Duodenal mucosa (tissue), 2 donors: ENCODE data around the gene GALNT10.

Experiments
- H3K27ac ChIP-seq: one replicate; pipeline ENCODE4 v1.7.0; 2013; ENCODE audit warnings: low read depth, low read length
- H3K27me3 ChIP-seq, 2 donors: one replicate each; pipeline ENCODE4 v1.7.0; 2013; ENCODE audit warnings: low read length in 2 of 2, control low read depth in 1 of 2; ENCODE audit not compliant: insufficient read depth in 2 of 2, control insufficient read depth in 1 of 2
- H3K36me3 ChIP-seq, 2 donors: one replicate each; pipeline ENCODE4 v1.7.0; 2013; ENCODE audit warnings: low read length in 2 of 2, control low read depth in 1 of 2; ENCODE audit not compliant: insufficient read depth in 2 of 2, control insufficient read depth in 1 of 2
- H3K4me1 ChIP-seq, 2 donors: one replicate each; pipeline ENCODE4 v1.7.0; 2013; ENCODE audit warnings: low read length in 2 of 2, control low read depth in 1 of 2; ENCODE audit not compliant: insufficient read depth in 2 of 2, control insufficient read depth in 1 of 2
- H3K4me3 ChIP-seq, 2 donors: one replicate each; pipeline ENCODE4 v1.7.0; 2013; ENCODE audit warnings: low read length in 2 of 2, low read depth in 1 of 2
- H3K9ac ChIP-seq, 2 donors: one replicate each; pipeline ENCODE4 v1.7.0; 2013; ENCODE audit warnings: low read length in 2 of 2, low read depth in 1 of 2
- H3K9me3 ChIP-seq, 2 donors: one replicate each; pipeline ENCODE4 v1.7.0; 2013; ENCODE audit warnings: low read length in 2 of 2, control low read depth in 1 of 2; ENCODE audit not compliant: control insufficient read depth in 1 of 2

Gene GALNT10

GRCh38 chr5:154369682-154370081 lies 179.1 kb downstream of the GALNT10 start:
- Histone ChIP-seq H3K9me3 (no peaks in the 10 kb centered on the region), H3K27me3 (no peaks in the 10 kb centered on the region), H3K9ac (no peak overlapping the region), H3K4me1 (no peaks in the 10 kb centered on the region), H3K27ac (no peak overlapping the region), H3K36me3 (no peaks in the 10 kb centered on the region), H3K4me3 (no peak overlapping the region)

GRCh38 chr5:154370119-154370518 lies 179.6 kb downstream of the GALNT10 start:
- Histone ChIP-seq H3K4me3 (no peak overlapping the region), H3K36me3 (no peaks in the 10 kb centered on the region), H3K9me3 (no peaks in the 10 kb centered on the region), H3K27me3 (no peaks in the 10 kb centered on the region), H3K27ac (no peak overlapping the region), H3K4me1 (no peaks in the 10 kb centered on the region), H3K9ac (no peak overlapping the region)

GRCh38 chr5:154370813-154371212 lies 180.3 kb downstream of the GALNT10 start:
- Histone ChIP-seq H3K4me3 (no peak overlapping the region), H3K27me3 (no peaks in the 10 kb centered on the region), H3K4me1 (no peaks in the 10 kb centered on the region), H3K9me3 (no peaks in the 10 kb centered on the region), H3K36me3 (peaks cover 0 to 3% of the 10 kb centered on the region in 2 donors), H3K9ac (no peak overlapping the region), H3K27ac (no peak overlapping the region)

- H3K9ac ChIP-seq = no peak overlapping the region
- H3K36me3 ChIP-seq = peaks cover 0 to 10% of the 10 kb centered on the region in 2 donors
- H3K9me3 ChIP-seq = no peaks in the 10 kb centered on the region
- H3K27me3 ChIP-seq = no peaks in the 10 kb centered on the region
- no peak overlapping the region for H3K4me3 ChIP-seq
- H3K4me1 ChIP-seq = no peaks in the 10 kb centered on the region
- no peak overlapping the region for H3K27ac ChIP-seq
Observed at GRCh38 chr5:154371687-154372086, 181.2 kb downstream of the GALNT10 start.

GRCh38 chr5:154372661-154373060 lies 182.1 kb downstream of the GALNT10 start:
- Histone ChIP-seq H3K4me3 (no peak overlapping the region), H3K4me1 (no peaks in the 10 kb centered on the region), H3K9ac (no peak overlapping the region), H3K27ac (no peak overlapping the region), H3K9me3 (no peaks in the 10 kb centered on the region), H3K27me3 (no peaks in the 10 kb centered on the region), H3K36me3 (peaks cover 0 to 15% of the 10 kb centered on the region in 2 donors)

- Histone ChIP-seq H3K9me3 (no peaks in the 10 kb centered on the region), H3K9ac (no peak overlapping the region), H3K4me1 (no peaks in the 10 kb centered on the region)
Observed at GRCh38 chr5:154373326-154373725, 182.8 kb downstream of the GALNT10 start.

GRCh38 chr5:154373729-154374179 lies 183.2 kb downstream of the GALNT10 start:
- H3K9ac ChIP-seq = no peak overlapping the region
- H3K9me3 ChIP-seq = no peaks in the 10 kb centered on the region
- no peak overlapping the region for H3K27ac ChIP-seq
- peaks cover 5 to 21% of the 10 kb centered on the region in 2 donors for H3K36me3 ChIP-seq
- no peaks in the 10 kb centered on the region for H3K27me3 ChIP-seq
- no peaks in the 10 kb centered on the region for H3K4me1 ChIP-seq
- H3K4me3 ChIP-seq = no peak overlapping the region

More at GRCh38 chr5:154373326-154373725, 182.8 kb downstream of the GALNT10 start:
- no peak overlapping the region for H3K4me3 ChIP-seq
- H3K27ac ChIP-seq = no peak overlapping the region
- H3K27me3 ChIP-seq = no peaks in the 10 kb centered on the region
- peaks cover under 1 to 18% of the 10 kb centered on the region in 2 donors for H3K36me3 ChIP-seq

GRCh38 chr5:154374264-154374663 lies 183.7 kb downstream of the GALNT10 start:
- Histone ChIP-seq H3K27ac (no peak overlapping the region), H3K36me3 (peaks cover 7 to 22% of the 10 kb centered on the region in 2 donors), H3K4me3 (no peak overlapping the region), H3K4me1 (no peaks in the 10 kb centered on the region), H3K9ac (no peak overlapping the region), H3K9me3 (no peaks in the 10 kb centered on the region), H3K27me3 (no peaks in the 10 kb centered on the region)

- H3K4me3 ChIP-seq = no peak overlapping the region
- H3K4me1 ChIP-seq = no peaks in the 10 kb centered on the region
- H3K9me3 ChIP-seq = no peaks in the 10 kb centered on the region
- H3K27me3 ChIP-seq = no peaks in the 10 kb centered on the region
- peaks cover 7 to 32% of the 10 kb centered on the region in 2 donors for H3K36me3 ChIP-seq
- no peak overlapping the region for H3K27ac ChIP-seq
- no peak overlapping the region for H3K9ac ChIP-seq
Observed at GRCh38 chr5:154375329-154376008, 184.9 kb downstream of the GALNT10 start.

- Histone ChIP-seq H3K9me3 (no peaks in the 10 kb centered on the region), H3K36me3 (peaks cover 11 to 40% of the 10 kb centered on the region in 2 donors), H3K9ac (no peak overlapping the region), H3K4me3 (no peak overlapping the region), H3K4me1 (no peaks in the 10 kb centered on the region), H3K27me3 (no peaks in the 10 kb centered on the region), H3K27ac (no peak overlapping the region)
Observed at GRCh38 chr5:154376481-154376880, 185.9 kb downstream of the GALNT10 start.
